ENCODE results near the gene PDPN. TPM values are rescaled to one million over a fixed set of nuclear protein-coding genes. Genes with fewer than 3 reads are reported as not detected.

PDPN gene
- total and polyA plus RNA-seq, 9 of the 15 experiments (the other 6 are each of a cell fraction or from before 2014, with no cell fraction given): 0.11 TPM; not detected in 8

- no TSS peak for BruUV-seq (replicated peaks)
- Histone ChIP-seq H4K20me1 (replicated peaks; ENCODE audit: control insufficient read depth, insufficient read depth, low read length) (no peaks in the 10 kb centered on the region; the same call in 1 of the 2 replicates), H3K9me3 (replicated peaks; ENCODE audit: control insufficient read depth, insufficient read depth, low read depth, low read length) (no peaks in the 10 kb centered on the region), H3K4me3 (no peak overlapping the region), H3K27me3 (ENCODE audit: control insufficient read depth in 2 of 2, insufficient read depth in 2 of 2, low read length in 2 of 2) (peaks cover 42 to 67% of the 10 kb centered on the region in 2 experiments), H3K9ac (ENCODE audit: insufficient read depth in 1 of 2, low read depth in 2 of 2, low read length in 2 of 2) (no peak overlapping the region), H3K27ac (ENCODE audit: extremely low read depth, low read depth, low read length) (no peak overlapping the region), H3K79me2 (ENCODE audit: control insufficient read depth, insufficient read depth, low read length) (no peaks in the 10 kb centered on the region), H3K4me2 (ENCODE audit: insufficient read depth, low read length) (no peak overlapping the region), H3K4me1 (replicated peaks in 1 of 2; ENCODE audit: control insufficient read depth in 2 of 2, insufficient read depth in 2 of 2, low read length in 2 of 2) (peaks cover 0 to 4% of the 10 kb centered on the region in 2 experiments; a peak in 1 of 5 replicates), H3K9me1 (ENCODE audit: control insufficient read depth, insufficient read depth, low read length) (no peaks in the 10 kb centered on the region), H2AFZ (ENCODE audit: low read depth, low read length) (no peak overlapping the region), H3K36me3 (ENCODE audit: control insufficient read depth, insufficient read depth, low read length) (no peaks in the 10 kb centered on the region)
- no peak for DNase-seq (ENCODE audit: extremely low read depth in 1 of 4, low spot score in 3 of 4)
- CTCF ChIA-PET (ENCODE audit: low intra/inter-chr PET ratio): no interaction called here
- WGBS (ENCODE audit: insufficient coverage, low coverage, missing lambda C conversion rate): 2% methylated on average over 11 of the region's 11 CpGs
- in situ Hi-C loops (cut with MboI) (no loop called here), intact Hi-C loops (cut with micrococcal nuclease) (no loop called here)
- POLR2A ChIA-PET: no interaction called here
- no peak for FAIRE-seq
- ATAC-seq: no peak
- TF ChIP-seq CHD7 (IDR thresholded peaks at IDR 0.05; ENCODE audit: low read depth, low read length) (no peak), PHB2 (IDR thresholded peaks at IDR 0.05; ENCODE audit: low read depth) (no peak), PHTF2 (CRISPR knock-in tag; IDR thresholded peaks at IDR 0.05) (no peak), ZNF41 (CRISPR knock-in tag; conservative IDR thresholded peaks at IDR 0.05) (no peak), ZNF584 (CRISPR knock-in tag; IDR thresholded peaks at IDR 0.05; ENCODE audit: low read depth) (no peak), CCNT2 (IDR thresholded peaks at IDR 0.05; ENCODE audit: borderline replicate concordance, extremely low read depth, insufficient read length, low read depth, low read length) (no peak)
Observed at GRCh38 chr1:13584876-13585611, 1.4 kb downstream of the PDPN start.

All from K562 (cell line).